H1 (cell line): ENCODE measurements around the gene KSR2. TPM values are rescaled to one million over a fixed set of nuclear protein-coding genes. Genes with fewer than 3 reads are reported as not detected.

Experiments used
- CTCF ChIA-PET: fragments of 300-600 bp; sonication (Branson Sonifier 250); formaldehyde crosslinking; loops from one replicate; lab custom pipeline; 2021; ENCODE audit not compliant: partially characterized antibody; lab: Charles Lee
- POLR2A ChIA-PET: fragments of 300-600 bp; sonication (Branson Sonifier 250); formaldehyde crosslinking; loops from one replicate; lab custom pipeline; 2021; ENCODE audit warnings: inconsistent platforms; ENCODE audit not compliant: partially characterized antibody; lab: Charles Lee
- DNase-seq, 2 experiments: peaks; one replicate each; pipeline versions ENCODE4 v3.0.0 to v3.0.0-alpha.2; 2010 to 2022; ENCODE audit warnings: low spot score in 2 of 2, low read depth in 1 of 2, mixed read lengths in 1 of 2
- FAIRE-seq: peaks from 2 replicates; lab custom pipeline; 2011; peaks lifted over from hg19 to GRCh38; lab: Jason Lieb, UNC
- H2AFZ ChIP-seq: 2 replicates; pipeline ENCODE4 v1.8.1; 2012; ENCODE audit warnings: low read length, inconsistent platforms
- H2AK5ac ChIP-seq: 2 replicates; pipeline ENCODE4 v1.6.1; 2013; ENCODE audit warnings: low read depth, low read length
- H2BK120ac ChIP-seq: replicated peaks from 2 replicates; pipeline ENCODE3; 2013; ENCODE audit warnings: low read depth, low read length, inconsistent platforms
- H2BK12ac ChIP-seq: 2 replicates; pipeline ENCODE4 v1.6.1; 2013; ENCODE audit warnings: low read depth, low read length
- H2BK15ac ChIP-seq: 2 replicates; pipeline ENCODE4 v1.6.1; 2013; ENCODE audit warnings: low read length
- H2BK20ac ChIP-seq: 2 replicates; pipeline ENCODE4 v1.6.1; 2013; ENCODE audit warnings: low read length
- H2BK5ac ChIP-seq: 2 replicates; pipeline ENCODE4 v1.6.1; 2013; ENCODE audit warnings: low read depth, low read length
- H3K14ac ChIP-seq: 2 replicates; pipeline ENCODE4 v1.6.1; 2013; ENCODE audit warnings: inconsistent platforms; ENCODE audit not compliant: insufficient read length
- H3K18ac ChIP-seq: 2 replicates; pipeline ENCODE4 v1.6.1; 2013; ENCODE audit warnings: low read length; ENCODE audit errors: extremely low read depth
- H3K23ac ChIP-seq: 2 replicates; pipeline ENCODE4 v1.6.1; 2013; ENCODE audit warnings: inconsistent platforms; ENCODE audit not compliant: insufficient read length
- H3K23me2 ChIP-seq: 2 replicates; pipeline ENCODE4 v1.6.1; 2013; ENCODE audit warnings: low read depth, low read length
- H3K27ac ChIP-seq: 2 replicates; pipeline ENCODE4 v1.6.1; 2011; ENCODE audit warnings: low read depth, low read length, inconsistent platforms
- H3K27me3 ChIP-seq, 4 experiments: replicated peaks in 1 of 4; 1 replicate in 1 of 4; 2 replicates in 3 of 4; pipeline versions ENCODE4 v1.6.1 to v1.8.1; 2011 to 2013; ENCODE audit warnings: low read length in 3 of 4, mild to moderate bottlenecking in 3 of 4, inconsistent platforms in 2 of 4, mixed read lengths in 2 of 4, moderate library complexity in 1 of 4; ENCODE audit not compliant: control insufficient read depth in 3 of 4, insufficient read depth in 3 of 4; ENCODE audit errors: extremely low read depth in 1 of 4
- H3K36me3 ChIP-seq, 4 experiments: 2 replicates each; pipeline versions ENCODE4 v1.6.1 to v1.8.1; 2011 to 2013; ENCODE audit warnings: mild to moderate bottlenecking in 4 of 4, low read length in 3 of 4, moderate library complexity in 2 of 4, control low read depth in 1 of 4, inconsistent platforms in 1 of 4; ENCODE audit not compliant: insufficient read depth in 4 of 4, control insufficient read depth in 2 of 4
- H3K4ac ChIP-seq: replicated peaks from 2 replicates; pipeline ENCODE3; 2013; ENCODE audit warnings: low read length, low read depth, mixed read lengths, inconsistent platforms; ENCODE audit not compliant: insufficient read length
- H3K4me1 ChIP-seq, 4 experiments: replicated peaks in 1 of 4; 1 replicate in 1 of 4; 2 replicates in 3 of 4; pipeline versions ENCODE4 v1.6.1 to v1.8.1; 2011 to 2013; ENCODE audit warnings: low read length in 3 of 4, inconsistent platforms in 2 of 4, mixed read lengths in 1 of 4; ENCODE audit not compliant: insufficient read depth in 4 of 4, control insufficient read depth in 3 of 4
- H3K4me2 ChIP-seq, 2 experiments: 2 replicates each; pipeline versions ENCODE4 v1.6.1 to v1.8.1; 2011 to 2013; ENCODE audit warnings: low read depth in 2 of 2, low read length in 2 of 2, control low read depth in 1 of 2, inconsistent platforms in 1 of 2, mild to moderate bottlenecking in 1 of 2; ENCODE audit not compliant: insufficient read depth in 1 of 2
- H3K4me3 ChIP-seq, 4 experiments: fragments of 200-600, 300-600 bp in 1 of 4; sonication (generic), shearing (Covaris generic), sonication (Bioruptor Twin) in 1 of 4; 2 replicates each; pipeline versions ENCODE4 v1.5.1 to v1.8.1; 2011 to 2016; ENCODE audit warnings: low read length in 4 of 4, low read depth in 3 of 4, control low read depth in 2 of 4, inconsistent platforms in 2 of 4, mild to moderate bottlenecking in 2 of 4, mixed read lengths in 1 of 4, moderate library complexity in 1 of 4; ENCODE audit not compliant: insufficient read depth in 2 of 4; ENCODE audit errors: extremely low read depth in 1 of 4
- H3K56ac ChIP-seq: replicated peaks from 2 replicates; pipeline ENCODE3; 2013; ENCODE audit warnings: low read depth, mild to moderate bottlenecking, mixed read lengths, low read length, inconsistent platforms; ENCODE audit not compliant: insufficient read length
- H3K79me1 ChIP-seq: 2 replicates; pipeline ENCODE4 v1.6.1; 2013; ENCODE audit warnings: low read depth, low read length, control low read depth
- H3K79me2 ChIP-seq, 2 experiments: 2 replicates each; pipeline versions ENCODE4 v1.6.1 to v1.8.1; 2012 to 2013; ENCODE audit warnings: low read length in 2 of 2, mild to moderate bottlenecking in 2 of 2, inconsistent platforms in 1 of 2; ENCODE audit not compliant: insufficient read depth in 2 of 2, control insufficient read depth in 1 of 2
- H3K9ac ChIP-seq, 4 experiments: replicated peaks in 1 of 4; 1 replicate in 1 of 4; 2 replicates in 3 of 4; pipeline versions ENCODE4 v1.6.1 to v1.8.1; 2011 to 2013; ENCODE audit warnings: low read depth in 3 of 4, low read length in 3 of 4, control low read depth in 2 of 4, mild to moderate bottlenecking in 2 of 4, moderate library complexity in 2 of 4, inconsistent platforms in 1 of 4; ENCODE audit errors: extremely low read depth in 1 of 4
- H3K9me3 ChIP-seq, 2 experiments: 2 replicates each; pipeline versions ENCODE4 v1.6.1 to v1.8.1; 2012 to 2013; ENCODE audit warnings: mild to moderate bottlenecking in 2 of 2, moderate library complexity in 2 of 2, control low read depth in 1 of 2, inconsistent platforms in 1 of 2, low read depth in 1 of 2, low read length in 1 of 2, mixed read lengths in 1 of 2; ENCODE audit not compliant: insufficient read depth in 2 of 2
- H4K20me1 ChIP-seq, 2 experiments: replicated peaks in 1 of 2; 2 replicates each; pipeline versions ENCODE3 to v1.8.1; 2011 to 2013; ENCODE audit warnings: inconsistent platforms in 2 of 2, low read length in 2 of 2, mild to moderate bottlenecking in 1 of 2; ENCODE audit not compliant: insufficient read depth in 2 of 2, control insufficient read depth in 1 of 2
- H4K5ac ChIP-seq: 2 replicates; pipeline ENCODE4 v1.6.1; 2013; ENCODE audit warnings: low read length, low read depth, mixed read lengths, inconsistent platforms; ENCODE audit not compliant: insufficient read length
- H4K8ac ChIP-seq: 2 replicates; pipeline ENCODE4 v1.8.0; 2013; ENCODE audit warnings: mild to moderate bottlenecking, moderate library complexity, low read length, inconsistent platforms; ENCODE audit not compliant: insufficient read depth; ENCODE audit errors: extremely low read depth
- H4K91ac ChIP-seq: replicated peaks from 2 replicates; pipeline ENCODE3; 2013; ENCODE audit warnings: low read length, mixed read lengths, inconsistent platforms; ENCODE audit not compliant: insufficient read length
- KDM4A ChIP-seq: IDR thresholded peaks from one replicate; pipeline ENCODE4 v1.7.1; 2012; ENCODE audit warnings: low read depth, mild to moderate bottlenecking, moderate library complexity, low read length, inconsistent platforms; ENCODE audit not compliant: severe bottlenecking
- MAFK ChIP-seq: IDR thresholded peaks from 2 replicates; pipeline ENCODE4 v1.6.1; 2012; ENCODE audit warnings: low read depth, mild to moderate bottlenecking, improper control_type of control experiment, low read length
- RXRA ChIP-seq: IDR thresholded peaks from 2 replicates; pipeline ENCODE4 v1.6.1; 2011; ENCODE audit warnings: low read depth, mild to moderate bottlenecking, low read length, moderate library complexity; ENCODE audit not compliant: insufficient read depth
- SAP30 ChIP-seq: fragments of 300-600 bp; sonication (generic); IDR thresholded peaks from 2 replicates; pipeline ENCODE4 v1.7.1; 2012; ENCODE audit warnings: low read length, moderate library complexity, mild to moderate bottlenecking, inconsistent platforms; ENCODE audit not compliant: insufficient read depth, insufficient replicate concordance
- SIN3A ChIP-seq, 2 experiments: IDR thresholded peaks in 1 of 2; conservative IDR thresholded peaks in 1 of 2; 2 replicates each; pipeline ENCODE4 v1.6.1; 2011 to 2012; ENCODE audit warnings: low read length in 2 of 2, improper control_type of control experiment in 1 of 2, low read depth in 1 of 2, mild to moderate bottlenecking in 1 of 2
- SIX5 ChIP-seq: IDR thresholded peaks from 2 replicates; pipeline ENCODE4 v1.6.1; 2011; ENCODE audit warnings: mild to moderate bottlenecking, low read depth, low read length
- WGBS, 2 experiments: shearing (Covaris generic) in 1 of 2; methylation state at CpG; one replicate each; pipeline versions ENCODE4 v1.1.6 to v1.1.7; 2013 to 2015; ENCODE audit warnings: low lambda C conversion rate in 2 of 2, mixed read lengths in 2 of 2, inconsistent platforms in 1 of 2, low coverage in 1 of 2, missing lambda C conversion rate in 1 of 2; ENCODE audit not compliant: insufficient replicate concordance in 2 of 2, insufficient coverage in 1 of 2, insufficient read length in 1 of 2; ENCODE audit errors: extremely low coverage in 1 of 2, missing lambda C conversion rate in 1 of 2; 5-methylcytosine and 5-hydroxymethylcytosine counted together
- long read RNA-seq, 2 experiments: library from RNA in 1 of 2; library from capped mRNA in 1 of 2; stranded (forward); transcript quantifications; one replicate each; pipeline ENCODE4 v2.0.0, GENCODE V29; 2021; ENCODE audit warnings: inconsistent platforms in 1 of 2
- polyA minus RNA-seq, 3 experiments: library from RNA; depleted of rRNA, polyadenylated mRNA; stranded (reverse); fragments of >200 nt; gene quantifications; 1 replicate in 2 of 3; 2 replicates in 1 of 3; pipeline ENCODE4 v1.2.3, GENCODE V29; 2011
- polyA plus RNA-seq, 7 experiments: library from polyadenylated mRNA; depleted of rRNA in 3 of 7; stranded (reverse) in 5 of 7; unstranded in 2 of 7; fragments of >200 nt in 5 of 7; fragments of 200-250 nt in 2 of 7; gene quantifications; 1 replicate in 5 of 7; 2 replicates in 1 of 7; 4 replicates in 1 of 7; pipeline versions ENCODE4 v1.2.1 to v1.2.3, GENCODE V29; 2011 to 2013; ENCODE audit warnings: missing spikeins in 2 of 7, mixed read lengths in 2 of 7
- total RNA-seq: library from RNA; stranded (reverse); fragmentation: NEBNext Ultra II Directional; extraction: Animal tissue kit (Norgen Biotek cat#: 25700); gene quantifications from 2 replicates; pipeline ENCODE4 v1.2.1, GENCODE V29; 2021

The KSR2 gene
- total RNA-seq (2.1 and 2.2 TPM in 2 replicates), polyA plus RNA-seq (2011; rRNA removed) (0.60 and 0.74 TPM in 2 replicates), polyA minus RNA-seq (2011; rRNA and poly(A)+ RNA removed) (2.5 and 2.7 TPM in 2 replicates)
- polyA plus RNA-seq (2011; cell fraction: cytosol; rRNA removed), result 0.41 TPM
- polyA plus RNA-seq (2011; cell fraction: nucleus; rRNA removed), result 1.2 TPM
- polyA plus RNA-seq (2012, experiment 1 of 2), result 0.76 to 0.96 TPM (median 0.94 TPM) in 4 replicates
- polyA plus RNA-seq (2012, experiment 2 of 2), result 0.13 TPM
- 0.43 TPM for polyA plus RNA-seq (2013, experiment 1 of 2)
- polyA plus RNA-seq (2013, experiment 2 of 2), result 0.40 TPM
- polyA minus RNA-seq (2011; cell fraction: cytosol; rRNA and poly(A)+ RNA removed), result 1.9 TPM
- polyA minus RNA-seq (2011; cell fraction: nucleus; rRNA and poly(A)+ RNA removed), result 2.8 TPM
- long read RNA-seq, experiment 1, partial matches to known transcripts, result 0 of 5 reads
- long read RNA-seq, experiment 1, other reads (novel, unspliced or antisense), result 5 of 5 reads
- long read RNA-seq, experiment 2, result 0 reads

DNA sequence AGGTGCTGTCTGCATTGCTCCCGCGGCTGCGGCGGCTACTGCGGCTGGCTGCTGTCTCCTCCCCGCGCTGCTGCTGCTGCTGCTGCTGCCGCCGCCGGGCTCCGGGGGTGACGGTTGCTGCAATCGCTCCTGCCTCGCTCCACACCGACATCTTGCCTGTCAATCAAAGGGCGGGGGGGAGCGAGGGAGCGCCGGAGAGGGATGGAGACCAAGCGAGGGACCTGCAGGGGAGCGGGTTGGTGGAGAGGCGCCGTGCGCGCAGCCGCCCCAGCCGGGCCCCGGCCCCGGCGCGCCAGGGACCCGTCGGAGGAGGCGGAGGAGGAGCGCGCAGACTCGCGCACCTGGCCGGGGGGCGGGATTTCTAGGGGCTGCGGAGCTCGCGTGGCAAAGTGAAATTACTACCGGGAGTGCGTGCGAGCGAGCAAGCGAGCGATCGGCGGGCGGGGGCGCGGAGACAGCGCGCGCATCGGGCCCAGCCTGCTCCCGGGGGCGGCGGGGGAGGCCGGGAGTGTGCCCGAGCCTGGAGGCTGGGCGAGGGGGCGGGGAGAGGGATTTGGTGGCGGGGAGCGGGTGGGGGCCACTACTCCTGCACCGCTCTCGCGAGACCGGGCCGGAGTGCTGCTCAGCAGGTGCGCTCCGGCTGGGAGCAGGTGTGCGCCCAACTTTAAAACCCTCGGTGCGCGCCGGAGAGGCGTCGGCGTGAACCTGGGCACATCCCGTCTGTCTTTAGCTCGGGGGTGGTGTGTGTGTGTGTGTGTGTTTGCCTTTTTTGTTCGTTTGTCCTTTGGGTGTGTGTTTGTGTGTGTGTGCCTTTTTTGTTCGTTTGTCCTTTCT is at the start of gene KSR2:
Gene KSR2 (minus strand): TSS at position 165 of the 834 bp plus-strand sequence. CDS start 735 bp downstream, outside the sequence.
- Histone ChIP-seq H3K36me3 (no peaks in the 10 kb centered on the region), H3K4me2 (peak within 1 kb of the TSS; percentile 82 to 100), H2BK120ac (no peak within 1 kb of the TSS), H2AFZ (peak within 1 kb of the TSS; percentile 96), H4K91ac (peak within 1 kb of the TSS; percentile 85), H2BK5ac (peak within 1 kb of the TSS; percentile 81; the same call in 1 of the 2 replicates), H4K8ac (peak within 1 kb of the TSS; percentile 64), H4K20me1 (no peaks in the 10 kb centered on the region), H3K27me3 (peaks cover 0 to 7% (median 1%) of the 10 kb centered on the region in 4 experiments; a peak in 3 of 7 replicates), H3K79me1 (no peaks in the 10 kb centered on the region), H3K14ac (no peak within 1 kb of the TSS), H2BK20ac (no peak within 1 kb of the TSS; the same call in 1 of the 2 replicates), H3K4me3 (peak within 1 kb of the TSS; percentile 60 to 91 (median 80)), H3K23me2 (peaks cover 21% of the 10 kb centered on the region), H3K4me1 (peaks cover 2 to 4% (median 3%) of the 10 kb centered on the region in 4 experiments), H3K56ac (no peak within 1 kb of the TSS), H3K27ac (no peak within 1 kb of the TSS), H3K9ac (peak within 1 kb of the TSS; percentile 46 to 86 (median 62)), H3K4ac (no peak within 1 kb of the TSS), H2BK15ac (no peak within 1 kb of the TSS; the same call in 1 of the 2 replicates), H3K9me3 (peaks cover 6 to 8% of the 10 kb centered on the region in 2 experiments; a peak in 2 of 4 replicates), H3K79me2 (no peaks in the 10 kb centered on the region), H4K5ac (peak within 1 kb of the TSS; percentile 50), H3K23ac (no peak within 1 kb of the TSS), H2AK5ac (no peak within 1 kb of the TSS), H2BK12ac (peak within 1 kb of the TSS; percentile 97), H3K18ac (peak within 1 kb of the TSS; percentile 81; the same call in 1 of the 2 replicates)
- FAIRE-seq (no peak), DNase-seq (peak; percentile 69 to 87)
- WGBS, 2 experiments, result 1% methylated on average over 52 of the region's 86 CpGs; no CpG with 5 or more reads in 1 of the 2 experiments
- CTCF ChIA-PET, result interaction anchor here (1.6 kb wide), 1 partner anchor 111 kb away, joined by 5 read pairs; no protein-coding TSS in a partner anchor
- POLR2A ChIA-PET, result interaction anchor here (0.6 to 1.5 kb wide), 9 partner anchors 10 to 94 kb away, joined by 3 to 5 read pairs (median 3); no protein-coding TSS in a partner anchor
- TF ChIP-seq RXRA (no peak), KDM4A (peak; percentile 70), SAP30 (no peak), SIN3A (conservative IDR thresholded peaks at IDR 0.05 in 1 of 2, IDR thresholded peaks at IDR 0.05 in 1 of 2; ENCODE audit: low read depth in 1 of 2, low read length in 2 of 2) (peak in 1 of 2 experiments; percentile 28; a peak in 1 of 4 replicates), SIX5 (no peak), MAFK (no peak)
